Activated CD8-positive, alpha-beta memory T cell treated with anti-CD3 and anti-CD28 coated beads for 24 hours (primary cell): ENCODE measurements around the gene APOBEC3F.

Experiments
- DNase-seq: peaks from one replicate; pipeline ENCODE4 v3.0.0-alpha.2; 2020

Gene APOBEC3F

GRCh38 chr22:39095971-39096370 lies 55.3 kb downstream of the APOBEC3F start:
- DNase-seq, result no peak

- no peak for DNase-seq
These were observed 56.7 kb downstream of the APOBEC3F start, which contains the start of gene APOBEC3H for GRCh38 chr22:39097098-39098020. Gene APOBEC3H, plus strand, starts transcription at chr22:39097244. Its CDS starts 3,035 bp downstream, at chr22:39100279.

GRCh38 chr22:39098026-39098425 lies 57.4 kb downstream of the APOBEC3F start:
- DNase-seq, result no peak

- DNase-seq, result no peak
These were observed 57.9 kb downstream of the APOBEC3F start for GRCh38 chr22:39098576-39098975.

- no peak for DNase-seq
These were observed 60.6 kb downstream of the APOBEC3F start for GRCh38 chr22:39101226-39101625.

- DNase-seq, result no peak
These were observed 62.8 kb downstream of the APOBEC3F start for GRCh38 chr22:39103431-39103830.
